Activated CD8-positive, alpha-beta T cell treated with anti-CD3 and anti-CD28 coated beads, Interleukin-2, amount 10 ng/mL, durations not matched to agents 7 days and 5 days (primary cell): ENCODE data around the gene NBPF12. TPM values are rescaled to one million over a fixed set of nuclear protein-coding genes. Genes with fewer than 3 reads are reported as not detected.
"Not testable (repeated sequence)": the region's sequence is repeated elsewhere in the genome, so short reads cannot be mapped to it uniquely, and the experiment has no call there.

Experiments used
- ATAC-seq: fragments of 150-1000 bp; cut with Tn5 transposase; one replicate; pipeline ENCODE4 v1.10.0; 2021; ENCODE audit warnings: moderate library complexity
- CTCF ChIA-PET: fragments of 350-600 bp; sonication (Branson Sonifier 250); formaldehyde crosslinking; loops from one replicate; lab custom pipeline; 2021; ENCODE audit warnings: antibody characterized with exemption; lab: Charles Lee
- POLR2A ChIA-PET: fragments of 350-600 bp; sonication (Branson Sonifier 250); formaldehyde crosslinking; loops from one replicate; lab custom pipeline; 2021; ENCODE audit warnings: antibody characterized with exemption; lab: Charles Lee
- DNase-seq: peaks from one replicate; pipeline ENCODE4 v3.0.0-alpha.2; 2020
- H3K27ac Mint-ChIP-seq: one replicate; pipeline ENCODE4 v1.8.0; 2021; ENCODE audit warnings: mild to moderate bottlenecking, mixed read lengths
- H3K27me3 Mint-ChIP-seq: one replicate; pipeline ENCODE4 v1.8.0; 2021; ENCODE audit warnings: low read depth, mixed read lengths
- H3K36me3 Mint-ChIP-seq: one replicate; pipeline ENCODE4 v1.8.0; 2021; ENCODE audit warnings: low read depth, mixed read lengths
- H3K4me1 Mint-ChIP-seq: one replicate; pipeline ENCODE4 v1.8.0; 2021; ENCODE audit warnings: low read depth, mixed read lengths
- H3K4me3 Mint-ChIP-seq: one replicate; pipeline ENCODE4 v1.8.0; 2021; ENCODE audit warnings: mild to moderate bottlenecking, mixed read lengths
- H3K9me3 Mint-ChIP-seq: one replicate; pipeline ENCODE4 v1.8.0; 2022; ENCODE audit warnings: mixed read lengths; ENCODE audit not compliant: insufficient read depth
- total RNA-seq, 2 experiments: library from RNA; stranded (reverse); gene quantifications; one replicate each; pipeline ENCODE4 v1.2.3, GENCODE V29; 2021

The NBPF12 gene
- total RNA-seq, 2 experiments from 2014 or later: 11.3 to 12.1 TPM

DNA sequence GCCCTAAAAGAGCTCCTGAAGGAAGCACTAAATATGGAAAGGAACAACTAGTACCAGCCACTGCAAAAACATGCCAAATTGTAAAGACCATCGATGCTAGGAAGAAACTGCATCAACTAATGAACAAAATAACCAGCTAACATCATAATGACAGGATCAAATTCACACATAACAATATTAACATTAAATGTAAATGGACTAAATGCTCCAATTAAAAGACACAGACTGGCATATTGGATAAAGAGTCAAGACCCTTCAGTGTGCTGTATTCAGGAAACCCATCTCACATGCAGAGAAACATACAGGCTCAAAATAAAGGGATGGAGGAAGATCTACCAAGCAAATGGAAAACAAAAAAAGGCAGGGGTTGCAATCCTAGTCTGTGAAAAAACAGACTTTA is 70.4 kb downstream of the NBPF12 start:
- H3K4me1 Mint-ChIP-seq, DNase-seq, H3K36me3 Mint-ChIP-seq, H3K27ac Mint-ChIP-seq, POLR2A ChIA-PET, H3K4me3 Mint-ChIP-seq, CTCF ChIA-PET, ATAC-seq: not testable (repeated sequence)
- peaks cover 19% of the 10 kb centered on the region for H3K27me3 Mint-ChIP-seq
- peaks cover 12% of the 10 kb centered on the region for H3K9me3 Mint-ChIP-seq

DNA sequence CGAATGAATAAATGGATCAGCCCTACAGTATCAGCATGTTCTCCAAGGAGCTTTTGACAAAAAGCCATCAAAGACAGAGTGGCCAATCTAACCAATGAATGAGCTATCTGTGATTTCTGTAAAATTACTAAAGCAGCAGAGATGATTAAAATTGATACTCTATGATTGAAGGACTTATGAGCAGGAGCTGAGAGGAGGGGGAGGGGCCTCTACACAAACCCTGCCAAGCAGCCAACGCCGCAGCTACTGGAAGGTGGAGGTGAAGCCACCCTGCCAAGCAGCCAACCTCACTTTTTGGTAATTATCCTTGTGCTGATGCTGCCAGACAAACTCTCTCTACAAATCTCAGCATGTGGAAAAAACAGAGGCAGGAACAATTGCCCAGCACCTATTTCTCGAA is 88.9 kb downstream of the NBPF12 start:
- H3K36me3 Mint-ChIP-seq, H3K4me3 Mint-ChIP-seq, H3K27ac Mint-ChIP-seq, DNase-seq, ATAC-seq, H3K9me3 Mint-ChIP-seq, CTCF ChIA-PET, H3K4me1 Mint-ChIP-seq: not testable (repeated sequence)
- H3K27me3 Mint-ChIP-seq: peaks cover 21% of the 10 kb centered on the region
- POLR2A ChIA-PET: interaction anchor here (1.9 kb wide), 1 partner anchor 58 kb away, joined by 9 read pairs; no protein-coding TSS in a partner anchor

DNA sequence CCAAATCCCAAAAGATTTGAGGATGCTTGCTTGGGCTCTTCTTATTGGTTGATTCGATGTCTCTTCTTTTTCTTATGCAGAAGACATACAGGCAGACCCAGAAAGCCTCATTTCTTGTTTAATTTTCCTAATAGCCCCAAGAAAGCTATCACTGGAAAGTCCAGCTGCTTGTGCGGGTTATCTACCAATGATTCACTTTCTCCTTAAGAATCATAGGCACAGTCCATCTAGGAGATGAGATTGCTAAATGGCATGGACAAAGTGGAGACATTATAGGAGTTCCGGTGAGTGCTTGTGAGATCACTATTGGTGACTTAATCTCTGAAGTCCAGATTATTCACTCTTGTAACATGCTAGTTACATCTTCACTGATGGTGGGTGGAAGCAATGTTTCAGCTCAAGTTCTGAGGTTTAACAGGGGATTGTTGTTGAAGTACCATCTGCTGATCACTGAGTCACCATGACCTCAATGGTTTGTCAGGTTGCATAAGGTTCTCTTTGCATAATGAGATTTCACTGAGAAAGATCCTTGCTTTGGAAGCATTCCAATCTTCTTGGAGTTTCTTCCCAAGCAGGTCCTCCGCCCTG is 92.0 kb downstream of the NBPF12 start:
- POLR2A ChIA-PET, DNase-seq: not testable (repeated sequence)
- peaks cover 11% of the 10 kb centered on the region for H3K4me1 Mint-ChIP-seq

DNA sequence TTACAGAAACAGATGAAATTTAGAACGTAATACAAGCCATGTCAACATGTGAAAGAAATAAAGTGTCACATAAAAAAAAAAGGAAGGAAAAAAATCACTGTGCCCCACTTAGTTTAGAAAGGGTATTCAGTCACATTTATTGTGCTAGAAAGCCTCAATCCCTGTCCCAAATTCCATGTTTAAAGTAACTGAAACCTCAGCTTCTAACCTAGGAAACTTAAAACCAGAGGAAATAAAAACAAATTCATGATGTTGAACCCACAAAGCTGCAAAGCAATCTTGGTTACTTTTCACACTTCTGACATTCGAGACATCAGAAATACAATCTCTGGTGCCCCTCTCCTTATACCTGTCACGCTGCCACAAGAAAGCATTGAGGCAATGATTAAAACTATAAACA is 101.8 kb downstream of the NBPF12 start:
- DNase-seq: no peak
- Mint-ChIP-seq H3K4me3 (no peak overlapping the region), H3K27me3 (no peaks in the 10 kb centered on the region), H3K27ac (no peak overlapping the region), H3K9me3 (peaks cover 3% of the 10 kb centered on the region), H3K36me3 (peaks cover 6% of the 10 kb centered on the region), H3K4me1 (peaks cover 25% of the 10 kb centered on the region)
- POLR2A ChIA-PET: no interaction called here
- no peak for ATAC-seq
- CTCF ChIA-PET: no interaction called here

More for the DNA sequence above, 92.0 kb downstream of the NBPF12 start:
- not testable (repeated sequence) for H3K9me3 Mint-ChIP-seq, H3K4me3 Mint-ChIP-seq, H3K36me3 Mint-ChIP-seq, ATAC-seq, H3K27ac Mint-ChIP-seq
- CTCF ChIA-PET: interaction anchor here (1.3 to 2.0 kb wide), 2 partner anchors 13 to 49 kb away, joined by 3 to 4 read pairs; no protein-coding TSS in a partner anchor
- peaks cover 18% of the 10 kb centered on the region for H3K27me3 Mint-ChIP-seq

DNA sequence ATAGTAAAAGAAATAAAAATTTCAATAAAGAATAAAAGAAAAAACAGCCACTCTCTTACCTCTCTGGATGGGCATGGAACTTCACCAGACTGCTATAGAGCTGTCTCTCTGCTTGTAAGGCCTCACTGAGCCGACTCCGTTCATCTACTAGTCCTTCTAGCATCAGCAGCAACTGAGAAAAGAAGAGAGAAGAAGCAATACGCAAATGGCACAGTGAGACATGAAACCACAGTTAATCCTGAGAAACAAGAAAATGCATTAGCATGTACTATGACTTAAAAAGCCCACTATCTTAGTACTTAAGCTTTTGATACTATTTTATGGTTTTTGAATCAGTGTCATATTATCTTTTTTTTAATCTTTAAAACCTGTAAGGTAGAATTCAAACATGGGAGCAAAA is 104.8 kb downstream of the NBPF12 start:
- H3K9me3 Mint-ChIP-seq, ATAC-seq, H3K27me3 Mint-ChIP-seq, H3K4me3 Mint-ChIP-seq, H3K27ac Mint-ChIP-seq, DNase-seq, H3K36me3 Mint-ChIP-seq: not testable (repeated sequence)
- peaks cover 45% of the 10 kb centered on the region for H3K4me1 Mint-ChIP-seq
- CTCF ChIA-PET: interaction anchor here (1.4 to 2.2 kb wide), 2 partner anchors 12 to 37 kb away, joined by 4 to 6 read pairs; no protein-coding TSS in a partner anchor
- POLR2A ChIA-PET: interaction anchor here (10.0 kb wide), 1 partner anchor 42 kb away, joined by 85 read pairs; no protein-coding TSS in a partner anchor

DNA sequence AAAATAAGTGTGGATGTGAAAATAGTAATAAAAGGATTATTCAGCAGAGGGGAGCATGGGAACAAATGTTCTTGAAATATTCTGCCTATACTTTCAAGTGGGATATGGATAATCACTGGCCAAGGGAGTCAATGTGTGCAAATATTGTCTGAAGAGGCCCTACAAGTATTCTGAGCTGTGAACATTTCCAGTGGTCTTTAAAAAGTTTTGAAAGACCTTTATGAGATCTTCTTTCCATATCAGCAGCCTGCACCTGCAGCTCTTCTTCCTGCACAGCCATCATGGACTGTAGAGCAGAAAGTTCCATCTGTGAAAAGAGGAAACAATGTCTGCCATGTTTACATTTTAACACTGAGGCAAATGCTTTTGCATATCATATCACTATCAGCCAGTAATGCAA is 106.4 kb downstream of the NBPF12 start:
- H3K4me1 Mint-ChIP-seq: peaks cover 55% of the 10 kb centered on the region
- not testable (repeated sequence) for H3K27me3 Mint-ChIP-seq, H3K9me3 Mint-ChIP-seq, DNase-seq, H3K36me3 Mint-ChIP-seq, H3K27ac Mint-ChIP-seq, H3K4me3 Mint-ChIP-seq, ATAC-seq
- ChIA-PET POLR2A (interaction anchor here (10.0 kb wide), 1 partner anchor 40 kb away, joined by 85 read pairs; no protein-coding TSS in a partner anchor), CTCF (interaction anchor here (2.2 kb wide), 1 partner anchor 35 kb away, joined by 6 read pairs; no protein-coding TSS in a partner anchor)

Other genes starting within 250 kb of the NBPF12 start
- 10 to 100 TPM in 1 of 2 experiments, 1 to 10 TPM in 1; 9.6 to 10.4 TPM for gene PRKAB2, start 234.1 kb downstream of the NBPF12 start, total RNA-seq